Fibroblast of lung (primary cell): ENCODE measurements around the gene GPR42.

Experiments used
- CTCF ChIP-seq, 2 donors: IDR thresholded peaks in 1 of 2; conservative IDR thresholded peaks in 1 of 2; 1 replicate in 1 of 2; 2 replicates in 1 of 2; pipeline ENCODE4 v1.5.1; 2011 to 2012; ENCODE audit warnings: low read length in 2 of 2, control low read depth in 1 of 2, inconsistent platforms in 1 of 2, low read depth in 1 of 2, mild to moderate bottlenecking in 1 of 2
- EZH2 ChIP-seq: IDR thresholded peaks from 2 replicates; pipeline ENCODE4 v1.5.1; 2012; ENCODE audit warnings: low read length, control low read depth, mild to moderate bottlenecking; ENCODE audit errors: missing control alignments

- TF ChIP-seq EZH2 (no peak), CTCF (conservative IDR thresholded peaks at IDR 0.05 in 1 of 2, IDR thresholded peaks at IDR 0.05 in 1 of 2; ENCODE audit: low read depth in 1 of 2, low read length in 2 of 2) (no peak)
Measured at GRCh38 chr19:35378356-35378755, 7.5 kb downstream of the GPR42 start.
